GM18498 (cell line): Measurements from ENCODE around the gene KRTAP5-7.
"Not testable (repeated sequence)": the region's sequence is repeated elsewhere in the genome, so short reads cannot be mapped to it uniquely, and the experiment has no call there.

ENCODE experiments used
- ATAC-seq: cut with Tn5 transposase; IDR thresholded peaks from one replicate; pipeline ENCODE4 v1.9.1; 2021; ENCODE audit warnings: mild to moderate bottlenecking, moderate library complexity; ENCODE audit not compliant: unreplicated experiment

The KRTAP5-7 gene

GRCh38 chr11:71556018-71556417 is 29.0 kb downstream of the KRTAP5-7 start:
- ATAC-seq = no peak

GRCh38 chr11:71557257-71557656 is 30.2 kb downstream of the KRTAP5-7 start:
- no peak for ATAC-seq

- ATAC-seq = no peak
Measured at GRCh38 chr11:71558996-71559395, 31.9 kb downstream of the KRTAP5-7 start.

- ATAC-seq = no peak
Measured at GRCh38 chr11:71562120-71562519, 35.1 kb downstream of the KRTAP5-7 start.

GRCh38 chr11:71563406-71563805 is 36.3 kb downstream of the KRTAP5-7 start:
- ATAC-seq = no peak

GRCh38 chr11:71564430-71564829 is 37.4 kb downstream of the KRTAP5-7 start:
- no peak for ATAC-seq

- ATAC-seq = no peak
Measured at GRCh38 chr11:71565263-71565662, 38.2 kb downstream of the KRTAP5-7 start, which contains the start of gene KRTAP5-10. TSS of gene KRTAP5-10 (plus strand) at chr11:71565563. CDS start at chr11:71565588, 25 bp downstream.

GRCh38 chr11:71566081-71566620 is 39.1 kb downstream of the KRTAP5-7 start:
- no peak for ATAC-seq

GRCh38 chr11:71566626-71567599 is 39.8 kb downstream of the KRTAP5-7 start:
- ATAC-seq = not testable (repeated sequence)

GRCh38 chr11:71567633-71568032 is 40.6 kb downstream of the KRTAP5-7 start:
- not testable (repeated sequence) for ATAC-seq

- ATAC-seq = no peak
Measured at GRCh38 chr11:71568704-71569349, 41.8 kb downstream of the KRTAP5-7 start.

GRCh38 chr11:71571101-71571850 is 44.2 kb downstream of the KRTAP5-7 start:
- ATAC-seq = not testable (repeated sequence)

- ATAC-seq = no peak
Measured at GRCh38 chr11:71572811-71573210, 45.7 kb downstream of the KRTAP5-7 start.

- no peak for ATAC-seq
Measured at GRCh38 chr11:71574418-71574817, 47.4 kb downstream of the KRTAP5-7 start.

- no peak for ATAC-seq
Measured at GRCh38 chr11:71575723-71576424, 48.8 kb downstream of the KRTAP5-7 start.

GRCh38 chr11:71576688-71577465 is 49.8 kb downstream of the KRTAP5-7 start:
- ATAC-seq = not testable (repeated sequence)

- no peak for ATAC-seq
Measured at GRCh38 chr11:71577469-71578004, 50.5 kb downstream of the KRTAP5-7 start.
